SK-N-MC (cell line): ENCODE results near the gene PCNX2.

Source experiments
- DNase-seq: peaks from one replicate; pipeline ENCODE4 v3.0.0-alpha.2; 2011; ENCODE audit warnings: low read depth, low spot score
- H3K27ac ChIP-seq: fragments of 200-600 bp; sonication (generic); 2 replicates; pipeline ENCODE4 v1.5.1; 2016; ENCODE audit warnings: mixed run types
- H3K36me3 ChIP-seq: fragments of 200-600 bp; sonication (generic); 2 replicates; pipeline ENCODE4 v1.6.1; 2017; ENCODE audit warnings: antibody characterized with exemption, low read length, mixed read lengths; ENCODE audit not compliant: insufficient read depth
- H3K4me3 ChIP-seq: fragments of 200-600 bp; sonication (generic); 2 replicates; pipeline ENCODE4 v1.5.1; 2016
- H3K9ac ChIP-seq: fragments of 200-600 bp; sonication (generic); 2 replicates; pipeline ENCODE4 v1.8.0; 2017; ENCODE audit warnings: mixed run types, mixed read lengths; ENCODE audit not compliant: insufficient read length
- H3K9me3 ChIP-seq: fragments of 200-600 bp; sonication (generic); 2 replicates; pipeline ENCODE4 v1.6.1; 2017; ENCODE audit warnings: low read depth, mild to moderate bottlenecking, antibody characterized with exemption, low read length, moderate library complexity, mixed read lengths
- EZH2 ChIP-seq: fragments of 200-600 bp; sonication (generic); IDR thresholded peaks from one replicate; pipeline ENCODE4 v1.6.1; 2017; ENCODE audit warnings: antibody characterized with exemption
- FOXP2 ChIP-seq: optimal IDR thresholded peaks from 2 replicates; pipeline ENCODE3; 2011; ENCODE audit warnings: mild to moderate bottlenecking, moderate library complexity; ENCODE audit not compliant: insufficient read depth; ENCODE audit errors: extremely low read length, control extremely low read depth
- POLR2AphosphoS5 ChIP-seq: IDR thresholded peaks from 2 replicates; pipeline ENCODE4 v1.6.1; 2012; ENCODE audit warnings: mild to moderate bottlenecking, low read depth, low read length, borderline replicate concordance

Gene PCNX2

DNA sequence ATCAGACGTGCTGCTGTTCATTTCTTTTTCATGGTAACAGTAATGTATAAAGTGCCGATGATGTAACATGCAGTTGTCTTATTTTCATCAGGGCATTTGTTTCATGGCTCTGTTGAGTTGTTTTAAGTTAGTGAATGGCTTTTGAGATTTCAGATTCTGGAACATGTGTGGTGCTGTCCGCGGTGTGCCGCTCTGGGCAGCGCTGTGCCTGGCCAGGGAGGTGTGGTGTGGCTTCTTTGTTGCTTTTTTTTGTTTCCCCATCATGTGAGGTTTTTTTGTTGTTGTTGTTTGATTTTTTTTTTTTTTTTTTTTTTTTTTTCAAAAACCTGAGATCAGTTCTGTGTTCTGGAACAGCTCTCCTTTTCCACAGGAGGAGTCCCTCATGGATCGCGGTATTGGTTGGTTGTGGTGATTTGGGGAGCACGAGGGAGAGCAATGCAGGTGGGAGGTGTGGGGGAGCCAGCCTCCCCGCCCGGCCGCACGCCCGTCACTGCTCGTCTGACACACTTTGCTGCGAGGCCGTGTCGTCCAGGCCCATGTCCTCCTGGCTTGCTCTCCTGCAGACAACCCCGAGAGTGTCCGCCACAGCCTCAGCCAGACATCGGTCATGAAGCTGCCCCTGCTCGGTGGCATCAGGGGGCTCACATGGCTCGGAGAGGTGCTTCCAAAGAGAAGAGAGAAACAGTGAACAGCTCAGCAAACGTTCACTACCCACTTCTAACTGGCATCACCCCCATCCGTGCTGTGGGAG is 311.5 kb downstream of the PCNX2 start:
- no peak overlapping the region for H3K9ac ChIP-seq
- H3K4me3 ChIP-seq = no peak overlapping the region
- no peaks in the 10 kb centered on the region for H3K36me3 ChIP-seq
- no peak for DNase-seq
- TF ChIP-seq FOXP2 (no peak), POLR2AphosphoS5 (no peak), EZH2 (no peak)
- H3K27ac ChIP-seq = no peak overlapping the region
- no peaks in the 10 kb centered on the region for H3K9me3 ChIP-seq

DNA sequence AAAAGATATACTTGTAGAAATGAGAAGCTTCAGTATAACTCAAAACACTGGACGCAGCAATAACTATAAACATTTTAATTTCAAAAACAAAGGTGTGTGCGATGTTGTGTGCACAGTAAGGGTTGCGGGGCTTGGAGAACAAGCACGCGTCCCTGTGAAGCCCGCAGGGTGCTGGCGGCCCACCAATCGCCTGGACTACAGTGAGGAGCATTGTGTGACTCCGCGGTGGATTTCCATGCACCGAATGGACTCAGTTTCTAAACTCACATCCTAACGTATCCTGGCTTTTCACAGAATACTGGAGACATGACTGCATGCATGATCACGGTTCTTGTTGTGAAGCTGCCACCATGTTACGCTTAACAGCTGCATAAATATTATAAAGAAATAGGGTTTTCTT is 312.1 kb downstream of the PCNX2 start:
- Histone ChIP-seq H3K4me3 (no peak overlapping the region), H3K27ac (no peak overlapping the region), H3K9ac (no peak overlapping the region), H3K36me3 (no peaks in the 10 kb centered on the region), H3K9me3 (no peaks in the 10 kb centered on the region)
- no peak for TF ChIP-seq POLR2AphosphoS5
- no peak for TF ChIP-seq FOXP2
- TF ChIP-seq EZH2 = no peak
- DNase-seq = no peak

DNA sequence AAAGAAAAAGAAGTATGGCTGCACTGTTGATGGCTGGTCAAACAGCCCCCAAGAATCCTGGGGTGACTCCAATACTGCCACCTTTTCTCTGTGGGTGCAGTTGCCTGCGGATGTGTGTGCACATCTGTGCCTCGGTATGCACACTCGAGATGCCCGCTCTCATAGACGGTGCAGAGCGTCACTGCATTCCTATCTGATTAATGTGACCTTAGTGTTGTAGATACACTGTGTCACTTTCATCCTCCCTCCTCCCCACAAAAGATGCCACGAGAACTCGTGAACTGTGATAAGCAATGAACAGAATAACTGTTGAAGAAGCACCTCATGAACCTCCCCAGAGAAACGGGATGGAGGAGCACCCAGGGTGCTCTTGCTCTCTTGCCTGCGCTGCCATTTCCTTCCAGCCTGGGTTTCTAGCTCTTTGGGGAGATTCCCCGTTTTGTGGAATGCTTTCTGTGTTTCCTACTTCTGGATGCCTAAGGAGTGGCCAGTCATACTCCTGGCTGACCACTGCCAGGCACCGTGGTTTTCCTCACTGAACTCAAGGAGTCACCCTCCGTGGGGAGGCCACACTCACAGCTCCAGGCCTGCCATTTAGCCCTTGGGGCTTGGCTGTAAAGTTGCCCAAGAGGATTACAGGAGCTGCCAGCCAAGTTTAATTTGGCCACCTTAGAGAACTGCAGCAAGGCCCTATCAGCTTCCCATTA is 313.1 kb downstream of the PCNX2 start:
- no peaks in the 10 kb centered on the region for H3K36me3 ChIP-seq
- H3K9me3 ChIP-seq = no peaks in the 10 kb centered on the region
- DNase-seq = no peak
- H3K4me3 ChIP-seq = no peak overlapping the region
- H3K9ac ChIP-seq = no peak overlapping the region
- no peak overlapping the region for H3K27ac ChIP-seq
- TF ChIP-seq FOXP2 (no peak), EZH2 (no peak), POLR2AphosphoS5 (no peak)

DNA sequence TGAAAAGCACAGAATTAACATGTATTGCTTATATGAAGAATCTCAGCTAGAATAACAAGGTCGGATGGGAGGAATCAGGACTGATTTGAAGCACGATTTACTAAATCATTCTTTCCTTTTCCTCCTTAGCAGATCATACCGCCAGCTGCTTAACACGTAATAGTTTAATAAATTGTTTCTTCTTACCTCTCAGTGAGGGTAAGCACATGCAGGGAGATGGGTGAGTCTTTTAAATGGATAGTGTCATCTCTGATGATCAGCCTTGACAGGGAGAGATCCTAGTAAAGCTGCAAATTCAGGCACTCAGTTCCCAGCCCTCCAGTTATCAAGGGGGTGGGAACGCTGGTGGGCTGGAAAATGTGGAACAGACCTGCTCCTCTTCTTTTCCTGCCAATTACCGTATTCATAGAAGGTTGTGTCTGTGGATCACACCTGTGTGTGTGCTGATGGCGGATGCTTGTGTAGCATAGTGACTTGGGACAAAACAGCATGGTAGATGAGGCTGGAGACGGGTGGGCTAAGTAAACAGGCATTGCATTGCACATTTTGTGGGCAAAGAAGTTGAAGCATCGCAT is 314.5 kb downstream of the PCNX2 start:
- Histone ChIP-seq H3K9ac (no peak overlapping the region), H3K36me3 (no peaks in the 10 kb centered on the region), H3K9me3 (no peaks in the 10 kb centered on the region), H3K4me3 (no peak overlapping the region), H3K27ac (no peak overlapping the region)
- no peak for DNase-seq
- TF ChIP-seq EZH2 = no peak
- no peak for TF ChIP-seq FOXP2
- no peak for TF ChIP-seq POLR2AphosphoS5

DNA sequence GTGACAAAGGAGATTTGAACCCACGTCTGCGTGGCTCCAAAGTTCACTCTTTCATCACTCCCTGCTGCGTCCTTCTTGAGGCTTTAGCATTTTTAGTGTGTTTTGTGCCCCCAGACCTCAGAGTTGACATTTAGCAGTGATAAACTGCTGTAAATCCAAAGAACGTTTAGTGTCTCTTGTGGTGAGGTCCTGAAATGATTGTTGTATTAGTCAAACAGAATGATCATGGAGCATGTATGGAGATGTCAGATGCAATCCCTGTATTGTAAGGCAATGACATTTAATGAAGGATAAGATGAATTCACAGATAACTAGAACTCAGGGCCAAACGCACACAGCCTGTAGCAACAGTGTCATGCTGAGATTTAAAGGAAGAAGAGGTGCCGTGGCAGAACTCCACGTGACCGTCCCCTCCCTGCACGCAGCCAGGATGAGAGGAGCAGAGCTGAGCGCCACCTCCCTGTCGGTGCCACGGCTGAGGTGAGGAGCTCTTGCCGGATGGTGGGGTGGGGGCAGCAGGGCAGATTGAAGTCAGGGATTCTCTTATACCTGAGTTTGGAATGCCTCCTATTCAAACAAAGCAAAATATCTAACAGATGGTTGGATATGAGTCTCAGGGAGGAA is 315.1 kb downstream of the PCNX2 start:
- no peak for DNase-seq
- no peak overlapping the region for H3K9ac ChIP-seq
- no peak for TF ChIP-seq EZH2
- no peak for TF ChIP-seq POLR2AphosphoS5
- no peak for TF ChIP-seq FOXP2
- H3K9me3 ChIP-seq = no peaks in the 10 kb centered on the region
- no peaks in the 10 kb centered on the region; the same call in 1 of the 2 replicates for H3K36me3 ChIP-seq
- no peak overlapping the region for H3K27ac ChIP-seq
- no peak overlapping the region for H3K4me3 ChIP-seq

DNA sequence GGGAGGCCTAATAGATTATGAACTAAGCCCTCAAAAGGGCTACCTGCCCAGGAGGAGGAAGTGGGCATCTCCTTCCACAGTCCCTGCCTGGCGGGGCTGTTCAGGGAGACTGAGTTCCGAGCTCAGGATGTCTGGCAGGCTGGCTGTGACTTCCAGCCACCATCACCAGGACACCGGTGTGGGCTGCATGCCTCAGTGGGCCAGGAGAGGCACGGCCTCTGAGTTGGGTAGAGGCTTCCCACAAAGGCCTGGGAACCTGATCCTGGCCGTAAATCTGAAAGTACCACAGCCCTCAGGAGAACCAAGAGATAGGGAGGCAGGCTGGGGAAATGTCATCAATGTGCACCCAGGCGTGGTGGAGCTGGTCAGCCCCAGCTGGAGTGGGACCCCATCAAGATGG is 316.0 kb downstream of the PCNX2 start:
- no peak overlapping the region for H3K27ac ChIP-seq
- DNase-seq = no peak
- H3K36me3 ChIP-seq = peaks cover 3% of the 10 kb centered on the region; the same call in 1 of the 2 replicates

DNA sequence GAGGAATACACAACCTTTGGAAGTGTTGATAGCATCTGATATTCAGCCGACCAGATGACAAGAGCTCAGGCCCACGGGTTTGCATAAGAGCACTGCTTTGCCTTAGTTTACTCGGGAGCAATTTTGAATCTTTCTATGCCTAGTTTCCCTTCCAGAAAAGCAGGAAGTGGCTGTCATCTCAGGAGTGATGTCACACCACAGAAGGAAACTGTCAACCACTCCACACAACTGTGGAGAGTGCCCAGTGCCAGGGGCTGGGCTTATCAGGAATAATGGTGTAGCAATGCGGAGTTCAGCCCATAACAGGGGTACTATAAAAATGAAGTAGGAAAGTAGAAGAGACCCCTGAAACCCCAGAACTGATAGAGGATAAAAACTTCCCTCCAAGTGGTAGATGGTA is 316.7 kb downstream of the PCNX2 start:
- TF ChIP-seq FOXP2 = no peak
- no peak for TF ChIP-seq EZH2
- no peak for TF ChIP-seq POLR2AphosphoS5
- Histone ChIP-seq H3K36me3 (peaks cover 10% of the 10 kb centered on the region), H3K4me3 (no peak overlapping the region), H3K27ac (no peak overlapping the region), H3K9me3 (0 out of 2 replicates have a peak, but pooled peaks cover 1% of the 10 kb centered on the region), H3K9ac (no peak overlapping the region)
- DNase-seq = no peak

More for the DNA sequence above, 316.0 kb downstream of the PCNX2 start:
- TF ChIP-seq FOXP2 = no peak
- TF ChIP-seq EZH2 = no peak
- TF ChIP-seq POLR2AphosphoS5 = no peak
- H3K9ac ChIP-seq = no peak overlapping the region
- H3K9me3 ChIP-seq = no peaks in the 10 kb centered on the region
- H3K4me3 ChIP-seq = no peak overlapping the region

DNA sequence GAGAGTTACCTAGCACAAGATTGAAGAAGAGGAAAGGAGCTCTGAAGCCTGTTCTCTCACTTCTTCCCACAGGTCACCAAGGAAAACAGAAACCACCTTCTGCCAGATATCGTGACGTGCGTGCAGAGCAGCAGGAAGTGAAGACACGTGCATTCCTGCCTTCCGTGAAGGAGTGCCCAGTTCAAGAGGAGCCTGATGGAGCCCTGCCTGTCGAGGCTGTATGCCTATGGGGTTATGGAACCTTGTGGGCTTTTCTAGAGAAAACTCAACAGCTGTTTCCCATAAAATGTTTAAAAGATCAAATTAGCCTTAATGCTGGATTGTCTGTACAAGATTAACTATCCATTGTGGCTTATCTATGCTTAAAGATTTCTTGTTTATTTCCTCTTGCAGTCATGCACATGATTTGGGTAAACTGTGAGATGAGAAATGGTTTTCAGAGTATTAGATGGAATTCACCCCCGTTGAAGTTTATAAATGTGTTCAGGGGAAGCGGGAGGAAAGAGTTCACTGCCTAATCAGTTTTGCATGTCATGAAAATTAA is 317.4 kb downstream of the PCNX2 start:
- Histone ChIP-seq H3K27ac (no peak overlapping the region), H3K9me3 (peaks cover 6% of the 10 kb centered on the region), H3K9ac (no peak overlapping the region), H3K4me3 (no peak overlapping the region), H3K36me3 (peaks cover 17% of the 10 kb centered on the region)
- no peak for DNase-seq
- TF ChIP-seq FOXP2 = no peak
- no peak for TF ChIP-seq POLR2AphosphoS5
- no peak for TF ChIP-seq EZH2

DNA sequence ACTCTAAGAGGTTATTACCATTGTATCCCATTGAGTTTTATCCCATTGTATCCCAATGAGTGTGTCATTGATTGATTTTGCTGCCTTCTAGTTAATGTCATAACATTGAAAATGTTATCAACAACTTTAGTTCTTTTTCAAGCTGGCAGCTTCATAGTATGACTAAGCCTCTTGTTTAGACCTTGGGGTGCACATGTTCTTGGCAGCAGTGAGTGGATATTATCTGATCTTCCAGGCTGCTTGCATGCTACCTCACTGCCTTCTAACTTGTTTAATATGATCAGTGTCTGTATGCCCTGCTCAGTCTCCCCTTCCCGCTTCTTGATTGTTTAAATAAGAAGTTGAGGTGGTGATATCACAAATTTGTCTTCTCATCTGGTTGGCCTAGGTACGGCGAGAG is 320.6 kb downstream of the PCNX2 start:
- Histone ChIP-seq H3K36me3 (peaks cover 44% of the 10 kb centered on the region), H3K9me3 (peaks cover 10% of the 10 kb centered on the region), H3K9ac (no peak overlapping the region), H3K4me3 (no peak overlapping the region), H3K27ac (no peak overlapping the region)
- TF ChIP-seq FOXP2 (no peak), EZH2 (no peak), POLR2AphosphoS5 (no peak)
- DNase-seq = no peak
